Measurements from ENCODE around the gene HACD2. TPM values are rescaled to one million over a fixed set of nuclear protein-coding genes. Genes with fewer than 3 reads are reported as not detected.

HACD2 gene
- total RNA-seq, 1 experiment from 2014 or later, result 43.8 TPM

DNA sequence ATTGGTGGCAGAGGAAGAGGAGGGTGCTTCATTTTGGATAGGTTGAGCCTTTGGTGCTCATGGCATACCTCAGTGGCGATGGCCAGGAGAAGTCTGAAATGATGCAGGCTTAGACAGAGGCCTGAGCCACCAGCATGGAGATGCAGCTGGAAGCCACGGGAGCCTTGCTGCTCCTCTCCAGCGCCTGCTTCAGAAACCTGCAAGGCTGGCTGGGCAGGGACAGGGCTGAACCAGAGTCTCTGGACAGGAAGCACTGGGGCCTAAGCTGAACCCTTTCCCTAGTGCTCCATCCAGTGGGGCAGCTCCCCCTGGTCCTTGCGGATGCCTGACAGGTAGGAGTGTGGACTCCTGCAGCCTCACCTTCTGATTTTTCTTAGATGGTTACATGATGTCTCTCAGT is 99.3 kb downstream of the HACD2 start:
- ATAC-seq, result no peak

DNA sequence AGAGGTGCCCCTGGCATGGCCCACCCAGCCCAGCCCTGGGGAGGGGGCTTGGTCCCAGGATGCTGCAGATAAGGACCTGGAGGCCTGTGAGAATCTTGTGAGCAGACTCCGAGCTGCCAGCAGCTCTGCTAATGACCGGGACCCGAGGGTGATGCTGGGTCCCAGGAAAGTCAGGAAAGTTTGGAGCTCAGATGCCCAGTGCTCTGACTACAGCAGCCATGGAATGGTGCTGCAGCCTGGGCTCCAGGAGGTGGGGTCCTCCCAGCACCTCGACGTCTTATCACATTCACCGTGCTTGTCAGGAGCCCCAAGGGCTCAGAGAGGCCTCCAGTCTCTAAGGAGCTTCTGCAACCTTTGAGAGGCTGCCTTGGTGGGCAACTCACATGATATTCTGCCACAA is 101.7 kb downstream of the HACD2 start:
- no peak for DNase-seq
- ChIA-PET POLR2A (ENCODE audit: unreplicated experiment) (no interaction called here), CTCF (interaction anchor here (0.7 kb wide), 1 partner anchor 378 kb away, joined by 3 read pairs; no protein-coding TSS in a partner anchor)
- no peaks in the 10 kb centered on the region for H3F3A ChIP-seq (ENCODE audit: low read length, unreplicated experiment)
- no peaks in the 10 kb centered on the region for H3K36me3 ChIP-seq (ENCODE audit: low read depth, low read length)
- no peak overlapping the region for H3K9ac ChIP-seq (ENCODE audit: low read length)
- no peak for ATAC-seq
- peaks cover 21% of the 10 kb centered on the region for H3K27me3 ChIP-seq (ENCODE audit: low read length)
- H2AFZ ChIP-seq (ENCODE audit: low read length), result no peak overlapping the region
- no peaks in the 10 kb centered on the region for H3K9me2 ChIP-seq (replicated peaks; ENCODE audit: low read length)
- H3K4me1 ChIP-seq (ENCODE audit: insufficient read depth, low read length), result no peaks in the 10 kb centered on the region
- no peaks in the 10 kb centered on the region for H3K9me3 ChIP-seq (ENCODE audit: low read length)
- intact Hi-C loops (cut with micrococcal nuclease), result no loop called here
- BruUV-seq (replicated peaks), result no TSS peak
- H4K20me1 ChIP-seq (ENCODE audit: low read length), result no peaks in the 10 kb centered on the region
- no peak overlapping the region for H3K27ac ChIP-seq (ENCODE audit: low read length)
- H3K4me3 ChIP-seq (ENCODE audit: low read length), result no peak overlapping the region
- TF ChIP-seq, protein P1, sequence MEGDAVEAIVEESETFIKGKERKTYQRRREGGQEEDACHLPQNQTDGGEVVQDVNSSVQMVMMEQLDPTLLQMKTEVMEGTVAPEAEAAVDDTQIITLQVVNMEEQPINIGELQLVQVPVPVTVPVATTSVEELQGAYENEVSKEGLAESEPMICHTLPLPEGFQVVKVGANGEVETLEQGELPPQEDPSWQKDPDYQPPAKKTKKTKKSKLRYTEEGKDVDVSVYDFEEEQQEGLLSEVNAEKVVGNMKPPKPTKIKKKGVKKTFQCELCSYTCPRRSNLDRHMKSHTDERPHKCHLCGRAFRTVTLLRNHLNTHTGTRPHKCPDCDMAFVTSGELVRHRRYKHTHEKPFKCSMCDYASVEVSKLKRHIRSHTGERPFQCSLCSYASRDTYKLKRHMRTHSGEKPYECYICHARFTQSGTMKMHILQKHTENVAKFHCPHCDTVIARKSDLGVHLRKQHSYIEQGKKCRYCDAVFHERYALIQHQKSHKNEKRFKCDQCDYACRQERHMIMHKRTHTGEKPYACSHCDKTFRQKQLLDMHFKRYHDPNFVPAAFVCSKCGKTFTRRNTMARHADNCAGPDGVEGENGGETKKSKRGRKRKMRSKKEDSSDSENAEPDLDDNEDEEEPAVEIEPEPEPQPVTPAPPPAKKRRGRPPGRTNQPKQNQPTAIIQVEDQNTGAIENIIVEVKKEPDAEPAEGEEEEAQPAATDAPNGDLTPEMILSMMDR (conservative IDR thresholded peaks at IDR 0.05; ENCODE audit: low read depth, low read length), result no peak
- TF ChIP-seq EZH2phosphoT487 (IDR thresholded peaks at IDR 0.05; ENCODE audit: borderline replicate concordance, low read length) (no peak), EZH2 (IDR thresholded peaks at IDR 0.05; ENCODE audit: low read length, unreplicated experiment) (no peak)
- H3K79me2 ChIP-seq (ENCODE audit: low read length), result no peaks in the 10 kb centered on the region
- H3K4me2 ChIP-seq (ENCODE audit: low read length), result no peak overlapping the region

More for the DNA sequence above, 99.3 kb downstream of the HACD2 start:
- H2AFZ ChIP-seq (ENCODE audit: low read length), result no peak overlapping the region
- H3K9ac ChIP-seq (ENCODE audit: low read length), result no peak overlapping the region
- no TSS peak for BruUV-seq (replicated peaks)
- no peaks in the 10 kb centered on the region for H3K9me2 ChIP-seq (replicated peaks; ENCODE audit: low read length)
- intact Hi-C loops (cut with micrococcal nuclease), result loop anchor here (5.0 kb wide), 1 partner anchor 72 kb away; no protein-coding TSS in a partner anchor
- no peaks in the 10 kb centered on the region for H3K4me1 ChIP-seq (ENCODE audit: insufficient read depth, low read length)
- no peak overlapping the region for H3K4me3 ChIP-seq (ENCODE audit: low read length)
- POLR2A ChIA-PET (ENCODE audit: unreplicated experiment), result no interaction called here
- DNase-seq, result no peak
- no peak overlapping the region for H3K4me2 ChIP-seq (ENCODE audit: low read length)
- H3K27me3 ChIP-seq (ENCODE audit: low read length), result peaks cover 5% of the 10 kb centered on the region; the same call in 1 of the 2 replicates
- no peak overlapping the region for H3K27ac ChIP-seq (ENCODE audit: low read length)
- no peaks in the 10 kb centered on the region for H4K20me1 ChIP-seq (ENCODE audit: low read length)
- no peaks in the 10 kb centered on the region for H3K79me2 ChIP-seq (ENCODE audit: low read length)
- CTCF ChIA-PET, result no interaction called here
- no peaks in the 10 kb centered on the region for H3K9me3 ChIP-seq (ENCODE audit: low read length)
- TF ChIP-seq, protein P1 (conservative IDR thresholded peaks at IDR 0.05; ENCODE audit: low read depth, low read length), result no peak
- TF ChIP-seq EZH2 (IDR thresholded peaks at IDR 0.05; ENCODE audit: low read length, unreplicated experiment), result no peak
- TF ChIP-seq EZH2phosphoT487 (IDR thresholded peaks at IDR 0.05; ENCODE audit: borderline replicate concordance, low read length), result no peak
- no peaks in the 10 kb centered on the region for H3K36me3 ChIP-seq (ENCODE audit: low read depth, low read length)
- H3F3A ChIP-seq (ENCODE audit: low read length, unreplicated experiment), result no peaks in the 10 kb centered on the region

DNA sequence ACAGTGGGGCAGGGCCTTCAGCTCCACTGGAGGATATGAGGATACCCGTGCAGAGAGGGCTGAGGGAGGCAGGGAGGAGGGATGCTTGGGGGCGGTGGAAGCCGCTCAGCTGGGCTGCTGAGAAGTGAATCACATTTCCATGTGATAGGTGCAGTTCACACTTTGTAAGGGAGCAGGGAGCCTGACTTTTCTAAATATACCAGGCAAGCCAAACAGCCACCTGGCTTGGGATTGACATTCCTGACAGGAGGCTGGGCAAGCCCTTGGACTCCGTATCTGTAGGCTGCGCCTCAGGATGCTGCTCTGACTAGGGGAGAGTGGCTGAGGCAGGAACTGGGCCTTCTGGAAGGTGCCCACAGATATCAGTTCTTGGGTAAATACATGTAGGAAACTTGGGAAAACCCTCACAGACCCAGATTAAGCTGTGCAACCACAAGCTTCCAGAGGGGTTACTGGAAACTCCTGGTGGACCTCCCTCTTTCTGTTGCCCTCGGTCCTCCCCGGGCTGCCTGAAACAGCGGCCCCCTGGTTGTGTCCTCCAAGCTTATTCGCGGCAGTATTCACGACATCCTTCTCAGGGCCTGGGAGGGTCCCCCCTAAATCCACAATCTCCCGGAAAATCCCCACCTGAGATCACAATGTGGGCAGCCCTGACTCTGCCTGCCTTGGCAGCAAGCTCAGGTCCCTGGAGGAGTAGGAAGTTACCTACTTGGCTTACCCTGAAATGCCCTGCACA is 103.0 kb downstream of the HACD2 start:
- no peaks in the 10 kb centered on the region for H3K9me2 ChIP-seq (replicated peaks; ENCODE audit: low read length)
- no peaks in the 10 kb centered on the region for H3K9me3 ChIP-seq (ENCODE audit: low read length)
- no peak for ATAC-seq
- no peaks in the 10 kb centered on the region for H3F3A ChIP-seq (ENCODE audit: low read length, unreplicated experiment)
- H3K27me3 ChIP-seq (ENCODE audit: low read length), result peaks cover 30% of the 10 kb centered on the region
- H4K20me1 ChIP-seq (ENCODE audit: low read length), result no peaks in the 10 kb centered on the region
- H3K9ac ChIP-seq (ENCODE audit: low read length), result no peak overlapping the region
- BruUV-seq (replicated peaks), result no TSS peak
- no peaks in the 10 kb centered on the region for H3K79me2 ChIP-seq (ENCODE audit: low read length)
- no peaks in the 10 kb centered on the region for H3K36me3 ChIP-seq (ENCODE audit: low read depth, low read length)
- H3K27ac ChIP-seq (ENCODE audit: low read length), result no peak overlapping the region
- intact Hi-C loops (cut with micrococcal nuclease), result no loop called here
- H3K4me3 ChIP-seq (ENCODE audit: low read length), result no peak overlapping the region
- POLR2A ChIA-PET (ENCODE audit: unreplicated experiment), result no interaction called here
- CTCF ChIA-PET, result no interaction called here
- H2AFZ ChIP-seq (ENCODE audit: low read length), result no peak overlapping the region
- DNase-seq, result no peak
- H3K4me2 ChIP-seq (ENCODE audit: low read length), result no peak overlapping the region
- H3K4me1 ChIP-seq (ENCODE audit: insufficient read depth, low read length), result no peaks in the 10 kb centered on the region
- TF ChIP-seq, protein P1 (conservative IDR thresholded peaks at IDR 0.05; ENCODE audit: low read depth, low read length), result no peak
- TF ChIP-seq EZH2 (IDR thresholded peaks at IDR 0.05; ENCODE audit: low read length, unreplicated experiment), result no peak
- TF ChIP-seq EZH2phosphoT487 (IDR thresholded peaks at IDR 0.05; ENCODE audit: borderline replicate concordance, low read length), result no peak
